Heart left ventricle (tissue), 16 donors: Measurements from ENCODE around the gene AMPD1. TPM values are rescaled to one million over a fixed set of nuclear protein-coding genes. Genes with fewer than 3 reads are reported as not detected.

Experiments used
- ATAC-seq, 4 donors: fragments of 200-7000 bp; cut with Tn5 transposase; one replicate each; pipeline ENCODE4 v1.9.1; 2020 to 2022; ENCODE audit warnings: moderate library complexity in 4 of 4, mild to moderate bottlenecking in 3 of 4, moderate number of reproducible peaks in 1 of 4
- DNase-seq, 5 donors: peaks; one replicate each; pipeline ENCODE4 v3.0.0-alpha.2; 2020
- H3K27ac ChIP-seq, 12 donors: fragments of 200-600 bp; sonication (generic) in 4 of 12; one replicate each; pipeline versions ENCODE4 v1.5.0 to v1.8.0; 2016 to 2022; ENCODE audit warnings: mild to moderate bottlenecking in 2 of 12
- H3K27me3 ChIP-seq, 9 donors: fragments of 200-600 bp; sonication (generic) in 2 of 9; one replicate each; pipeline versions ENCODE4 v1.5.1 to v1.8.0; 2016 to 2022; ENCODE audit warnings: mild to moderate bottlenecking in 3 of 9
- H3K36me3 ChIP-seq, 9 donors: fragments of 200-600 bp; sonication (generic) in 2 of 9; one replicate each; pipeline versions ENCODE4 v1.5.0 to v1.8.0; 2018 to 2022; ENCODE audit warnings: mild to moderate bottlenecking in 2 of 9
- H3K4me1 ChIP-seq, 12 donors: fragments of 200-600 bp; sonication (generic) in 4 of 12; one replicate each; pipeline versions ENCODE4 v1.5.0 to v1.8.0; 2016 to 2022; ENCODE audit warnings: mild to moderate bottlenecking in 3 of 12
- H3K4me3 ChIP-seq, 12 donors: fragments of 200-600 bp; sonication (generic) in 4 of 12; one replicate each; pipeline versions ENCODE4 v1.5.0 to v1.8.0; 2017 to 2022; ENCODE audit warnings: mild to moderate bottlenecking in 9 of 12, moderate library complexity in 4 of 12
- H3K9me3 ChIP-seq, 12 donors: fragments of 200-600 bp; sonication (generic) in 4 of 12; one replicate each; pipeline versions ENCODE4 v1.5.0 to v1.8.0; 2016 to 2022; ENCODE audit warnings: mild to moderate bottlenecking in 1 of 12
- POLR2A ChIP-seq, 2 donors: fragments of 450-650 bp; IDR thresholded peaks; one replicate each; pipeline ENCODE4 v1.6.1; 2017; ENCODE audit warnings: antibody characterized with exemption in 2 of 2, mild to moderate bottlenecking in 2 of 2, moderate library complexity in 2 of 2
- WGBS, 4 donors: extraction: QIAGEN DNeasy Blood & Tissue Kit in 2 of 4; methylation state at CpG; one replicate each; pipeline versions ENCODE4 v1.1.5 to v1.1.7; 2013 to 2018; 5-methylcytosine and 5-hydroxymethylcytosine counted together
- intact Hi-C, 10 donors: fragments of 100-400 bp; cut with DNase I; formaldehyde crosslinking; loops; one replicate each; pipeline versions ENCODE4 v1.11.1 to v1.14.2; 2022
- polyA plus RNA-seq, 2 donors: library from polyadenylated mRNA; stranded (reverse); fragments of 200-250 nt; gene quantifications; one replicate each; pipeline ENCODE4 v1.2.3, GENCODE V29; 2013
- total RNA-seq, 9 donors: library from RNA; depleted of rRNA in 2 of 9; stranded (reverse); fragments of >200 nt in 2 of 9; fragmentation: NEBNext Ultra II Directional in 3 of 9; extraction: Animal tissue kit (Norgen Biotek cat#: 25700) in 3 of 9; gene quantifications; one replicate each; pipeline versions ENCODE4 v1.1.0 to v1.2.4, GENCODE V29; 2016 to 2023
- TF ChIP-seq, protein P1 (sequence below), 12 donors: fragments of 200-600 bp; sonication (generic) in 4 of 12; IDR thresholded peaks; one replicate each; pipeline versions ENCODE4 v1.5.0 to v1.8.0; 2018 to 2022; ENCODE audit warnings: antibody characterized with exemption in 12 of 12, mild to moderate bottlenecking in 5 of 12
- donor health status: ischemic (EF 13 %, LVEDD 7.1; RV severe dilation, severe dysfunction).
- donor health status: healthy with polysubstance abuse.
- donor health status: DM: no; HTN: yes; CAD: no.
- donor health status: DM: no; HTN: no; CAD: no.
- donor health status: ischemic (EF 25% LVEDD 6.9; RV normal size, moderate dysfunction).
- donor health status: ischemic (EF 25% LVEDD 5.7; RV mildly dilated, moderate dysfunction).
- donor health status: healthy.
- donor health status: DM: yes; HTN: yes; CAD: no.
- donor health status: ischemic (EF 35%, LVEDD 5.7; RV mildly dilated, moderate dysfunction).
- donor health status: nonischemic (EF 11% LVEDD 7.7; RV severe dilation, severe dysfunction).
- donor health status: DM: yes; HTN: yes; CAD: no.
- donor health status: PGD.
- donor health status: ischemic (EF 29% LVEDD 5.4; RV normal size, mild dysfunction).
- donor health status: nonischemic (EF 23%, LVEDD 6.1; RV moderate dilation, normal function).

The AMPD1 gene
- total and polyA plus RNA-seq, 11 donors = not detected

DNA sequence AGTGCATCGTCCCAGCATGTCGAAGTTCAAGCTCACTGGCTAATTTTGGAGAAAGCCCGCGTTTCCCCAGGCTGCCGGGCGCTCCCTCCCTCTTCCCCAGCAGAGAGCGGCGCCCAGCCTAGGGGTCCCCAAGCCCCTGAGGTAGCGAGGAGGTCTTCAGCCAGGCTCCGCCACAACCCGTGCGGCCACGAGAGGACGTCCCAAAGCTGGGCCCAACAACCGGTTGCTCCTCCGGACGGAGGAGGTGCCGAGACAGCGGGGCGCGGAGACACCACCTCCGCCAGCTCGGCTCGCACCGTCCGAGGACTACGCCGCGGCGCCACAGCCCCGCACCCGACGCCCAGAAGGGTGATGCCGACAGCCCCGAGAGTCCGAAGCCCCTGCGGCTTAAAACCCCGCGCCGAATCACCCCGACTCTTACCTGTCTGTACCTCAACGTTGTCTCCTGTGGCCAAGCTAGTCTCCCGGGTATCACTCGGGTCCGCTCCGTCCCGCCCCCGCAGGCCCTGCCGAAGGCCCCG is 25.7 kb downstream of the AMPD1 start, which contains the start of gene DENND2C:
Gene DENND2C, minus strand, starts transcription at position 488 of the 521 bp plus-strand sequence. CDS start 44,065 bp downstream, outside the sequence.
- intact Hi-C loops = loop anchor here in 8 of 10 donors (2.0 to 10.0 kb wide), 11 partner anchors 48 to 325 kb away; partner anchors contain the start of genes BCAS2 (in 3 of the 8), NRAS (in 1 of the 8) and TRIM33 (in 1 of the 8)
- no peaks in the 10 kb centered on the region for H3K36me3 ChIP-seq
- no peak for TF ChIP-seq POLR2A (IDR thresholded peaks at IDR 0.05)
- TF ChIP-seq, protein P1, sequence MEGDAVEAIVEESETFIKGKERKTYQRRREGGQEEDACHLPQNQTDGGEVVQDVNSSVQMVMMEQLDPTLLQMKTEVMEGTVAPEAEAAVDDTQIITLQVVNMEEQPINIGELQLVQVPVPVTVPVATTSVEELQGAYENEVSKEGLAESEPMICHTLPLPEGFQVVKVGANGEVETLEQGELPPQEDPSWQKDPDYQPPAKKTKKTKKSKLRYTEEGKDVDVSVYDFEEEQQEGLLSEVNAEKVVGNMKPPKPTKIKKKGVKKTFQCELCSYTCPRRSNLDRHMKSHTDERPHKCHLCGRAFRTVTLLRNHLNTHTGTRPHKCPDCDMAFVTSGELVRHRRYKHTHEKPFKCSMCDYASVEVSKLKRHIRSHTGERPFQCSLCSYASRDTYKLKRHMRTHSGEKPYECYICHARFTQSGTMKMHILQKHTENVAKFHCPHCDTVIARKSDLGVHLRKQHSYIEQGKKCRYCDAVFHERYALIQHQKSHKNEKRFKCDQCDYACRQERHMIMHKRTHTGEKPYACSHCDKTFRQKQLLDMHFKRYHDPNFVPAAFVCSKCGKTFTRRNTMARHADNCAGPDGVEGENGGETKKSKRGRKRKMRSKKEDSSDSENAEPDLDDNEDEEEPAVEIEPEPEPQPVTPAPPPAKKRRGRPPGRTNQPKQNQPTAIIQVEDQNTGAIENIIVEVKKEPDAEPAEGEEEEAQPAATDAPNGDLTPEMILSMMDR (IDR thresholded peaks at IDR 0.05) = peak in 1 of 12 donors; percentile 15
- H3K9me3 ChIP-seq = no peaks in the 10 kb centered on the region
- no peaks in the 10 kb centered on the region for H3K27me3 ChIP-seq
- peaks cover 0 to 17% (median 4%) of the 10 kb centered on the region in 12 donors for H3K4me1 ChIP-seq
- WGBS, 4 donors = 0 to 1% (median 0%) methylated on average over 17 to 50 of the region's 50 CpGs
- H3K27ac ChIP-seq = peak within 1 kb of the TSS in 11 of 12 donors; percentile 70 to 91 (median 83)
- no peak for DNase-seq
- H3K4me3 ChIP-seq = peak within 1 kb of the TSS; percentile 45 to 96 (median 76)
- ATAC-seq = peak; percentile 13 to 67 (median 57)

DNA sequence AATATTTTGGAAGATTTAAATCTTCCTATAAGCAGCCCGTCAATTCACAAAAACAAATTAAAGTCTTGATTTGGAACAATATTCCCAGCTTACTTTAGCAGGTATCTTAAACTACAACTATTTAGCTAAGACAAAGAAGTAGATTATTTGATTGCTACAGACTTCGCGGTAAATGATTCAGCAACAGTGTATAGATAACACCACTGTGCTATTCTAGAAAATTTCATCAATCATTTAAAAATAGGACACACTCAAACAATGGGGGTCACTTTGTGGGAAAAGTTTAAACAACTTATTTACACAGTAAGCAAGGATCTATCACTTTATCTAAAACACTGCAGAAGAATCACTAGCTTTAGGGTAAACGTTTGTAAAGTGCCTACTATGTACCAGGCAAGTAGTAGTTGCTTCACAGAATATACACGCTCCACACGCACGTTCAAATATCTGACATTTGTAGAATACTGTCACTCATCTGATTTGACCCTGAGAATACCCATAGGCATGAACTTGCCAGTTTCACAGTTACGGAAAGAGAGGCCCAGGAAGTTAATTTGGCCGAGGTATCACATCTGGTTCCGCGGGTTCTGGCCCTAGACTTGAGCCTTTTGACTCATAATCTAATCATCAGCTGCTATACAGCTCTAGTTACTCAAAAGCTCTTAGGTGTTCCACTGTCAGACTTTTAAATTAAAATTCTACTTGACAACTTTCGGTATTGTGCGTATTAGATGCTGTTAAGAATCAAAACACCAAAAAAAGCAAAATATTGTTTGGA is 26.4 kb downstream of the AMPD1 start:
- Histone ChIP-seq H3K4me3 (peak overlapping the region; percentile 45 to 96 (median 76)), H3K27me3 (no peaks in the 10 kb centered on the region), H3K36me3 (no peaks in the 10 kb centered on the region), H3K27ac (peak overlapping the region in 9 of 12 donors; percentile 68 to 90 (median 83)), H3K4me1 (peaks cover 0 to 17% (median 4%) of the 10 kb centered on the region in 12 donors), H3K9me3 (no peaks in the 10 kb centered on the region)
- peak in 1 of 5 donors; percentile 21 for DNase-seq
- peak in 1 of 4 donors; percentile 8 for ATAC-seq
- TF ChIP-seq, protein P1 (IDR thresholded peaks at IDR 0.05) = no peak
- WGBS, 4 donors = 37 to 45% (median 38%) methylated on average over 13 of the region's 13 CpGs
- intact Hi-C loops = loop anchor here in 3 of 10 donors (5.0 kb wide), 3 partner anchors 48 to 322 kb away; partner anchors contain the start of genes BCAS2 (in 1 of the 3) and NRAS (in 1 of the 3)

DNA sequence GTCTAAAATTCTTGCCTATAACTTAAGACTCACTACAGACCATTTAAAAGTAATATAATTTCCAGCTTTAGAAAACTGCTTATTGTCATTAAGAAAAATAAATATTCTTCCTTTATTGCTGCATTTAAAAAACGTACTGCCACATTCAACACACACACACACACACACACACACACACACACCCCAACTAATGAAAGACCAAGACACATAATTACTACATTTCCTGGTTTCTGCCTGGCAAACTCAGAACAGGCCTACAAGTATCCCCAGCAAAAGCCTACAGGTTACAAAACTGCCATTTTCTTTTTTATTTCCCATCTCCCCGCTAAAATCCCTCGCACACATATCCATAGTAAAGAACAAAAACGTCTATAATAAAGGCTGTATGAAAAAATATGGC is 27.0 kb downstream of the AMPD1 start:
- TF ChIP-seq, protein P1 (IDR thresholded peaks at IDR 0.05) = no peak
- Histone ChIP-seq H3K9me3 (no peaks in the 10 kb centered on the region), H3K36me3 (no peaks in the 10 kb centered on the region), H3K27me3 (no peaks in the 10 kb centered on the region), H3K4me3 (peak overlapping the region in 2 of 12 donors; percentile 73), H3K4me1 (peaks cover 0 to 17% (median 4%) of the 10 kb centered on the region in 12 donors), H3K27ac (no peak overlapping the region)
- intact Hi-C loops = loop anchor here in 3 of 10 donors (5.0 kb wide), 3 partner anchors 49 to 321 kb away; partner anchors contain the start of genes BCAS2 (in 1 of the 3) and NRAS (in 1 of the 3)
- ATAC-seq (no peak), DNase-seq (no peak)
- WGBS, 4 donors = 83 to 92% (median 89%) methylated on average over 4 of the region's 4 CpGs

DNA sequence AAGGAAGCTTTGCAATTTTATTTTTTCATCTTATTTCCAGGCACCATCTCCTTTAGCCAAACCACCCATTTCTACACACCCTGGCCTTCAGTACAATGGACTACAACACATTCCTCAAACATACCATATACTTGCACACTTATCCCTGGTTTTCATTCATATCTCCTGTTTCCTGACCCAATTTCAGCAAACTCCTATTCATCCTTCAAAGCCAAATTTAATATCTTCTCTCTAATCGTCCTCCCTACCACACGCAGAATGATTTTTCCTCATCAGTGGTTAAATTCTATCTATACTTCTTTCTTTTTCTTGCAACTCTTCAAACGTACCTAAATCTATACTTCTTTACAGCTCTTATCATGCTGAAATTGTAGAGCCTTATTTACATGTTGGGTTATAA is 28.4 kb downstream of the AMPD1 start:
- TF ChIP-seq, protein P1 (IDR thresholded peaks at IDR 0.05) = no peak
- no peak for TF ChIP-seq POLR2A (IDR thresholded peaks at IDR 0.05)
- WGBS, 4 donors = 90 to 94% (median 93%) methylated on average over 3 of the region's 3 CpGs
- no peak for ATAC-seq
- Histone ChIP-seq H3K4me3 (no peak overlapping the region), H3K4me1 (peaks cover 0 to 17% (median 4%) of the 10 kb centered on the region in 12 donors), H3K9me3 (no peaks in the 10 kb centered on the region), H3K27me3 (no peaks in the 10 kb centered on the region), H3K27ac (no peak overlapping the region), H3K36me3 (no peaks in the 10 kb centered on the region)
- DNase-seq = no peak
- intact Hi-C loops = loop anchor here in 3 of 10 donors (5.0 kb wide), 3 partner anchors 50 to 320 kb away; partner anchors contain the start of genes BCAS2 (in 1 of the 3) and NRAS (in 1 of the 3)
